Superior temporal gyrus (tissue), 1 donor: ENCODE measurements around the gene SARDH.

Source experiments
- DNase-seq: peaks from one replicate; pipeline ENCODE4 v3.0.0-alpha.2; 2016; ENCODE audit errors: extremely low spot score

Gene SARDH

DNA sequence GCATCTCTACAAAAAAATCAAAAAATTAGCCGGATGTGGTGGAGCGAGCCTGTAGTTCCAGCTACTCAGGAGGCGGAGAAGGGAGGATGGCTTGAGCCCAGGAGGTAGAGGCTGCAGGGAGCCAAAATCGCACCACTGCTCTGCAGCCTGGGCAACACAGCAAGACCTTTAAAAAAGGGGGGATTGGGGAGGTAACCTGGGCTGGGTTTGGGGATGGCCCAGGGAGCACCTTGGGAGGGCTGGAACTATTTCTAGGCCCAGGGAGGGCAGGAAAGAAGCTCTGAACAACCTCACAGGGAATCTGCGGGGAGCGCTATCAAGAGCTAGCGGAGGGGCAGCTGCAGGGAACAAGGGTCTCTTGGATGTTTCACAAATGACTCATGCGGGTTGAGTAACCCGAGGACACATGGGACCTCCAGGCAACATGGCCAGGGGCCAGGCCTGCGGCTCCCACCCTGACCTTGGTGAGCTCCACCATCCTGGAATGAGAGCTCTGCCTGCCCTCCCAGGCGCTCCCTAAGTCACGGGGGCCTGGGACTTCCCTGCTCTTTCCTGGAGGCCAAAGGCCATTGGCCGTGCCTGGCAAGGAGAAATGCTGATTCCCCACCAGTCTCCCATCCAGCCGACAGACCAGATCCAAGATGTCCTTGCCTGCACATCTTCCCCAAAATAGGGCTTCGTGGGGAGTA is 23.4 kb downstream of the SARDH start:
- DNase-seq = no peak

DNA sequence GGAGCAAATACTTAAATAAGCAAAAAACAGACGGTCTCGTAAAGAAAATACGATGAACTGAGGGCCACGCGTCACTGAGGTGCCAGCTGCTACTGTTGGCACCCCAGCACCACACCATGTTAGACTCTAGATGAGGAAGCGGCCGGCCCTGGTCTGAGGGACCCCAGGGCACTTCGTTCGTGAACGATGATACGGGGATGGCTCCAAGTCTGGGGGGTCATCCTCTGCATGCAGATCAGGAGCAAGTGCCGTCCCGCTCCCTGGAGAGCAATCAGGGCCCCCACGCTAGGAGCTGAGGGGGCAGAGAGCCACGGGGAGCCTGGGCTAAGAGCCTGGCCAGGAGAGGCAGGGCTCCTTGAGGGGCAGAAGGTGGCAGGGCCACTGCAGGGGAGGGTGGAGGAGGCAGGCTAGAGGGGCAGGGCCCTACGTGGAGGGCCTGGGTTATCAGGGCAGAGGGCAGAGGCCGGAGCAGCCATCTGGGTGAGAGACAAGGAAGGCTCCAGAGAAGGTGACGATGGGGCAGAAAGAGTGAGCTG is 24.1 kb downstream of the SARDH start:
- DNase-seq = no peak

DNA sequence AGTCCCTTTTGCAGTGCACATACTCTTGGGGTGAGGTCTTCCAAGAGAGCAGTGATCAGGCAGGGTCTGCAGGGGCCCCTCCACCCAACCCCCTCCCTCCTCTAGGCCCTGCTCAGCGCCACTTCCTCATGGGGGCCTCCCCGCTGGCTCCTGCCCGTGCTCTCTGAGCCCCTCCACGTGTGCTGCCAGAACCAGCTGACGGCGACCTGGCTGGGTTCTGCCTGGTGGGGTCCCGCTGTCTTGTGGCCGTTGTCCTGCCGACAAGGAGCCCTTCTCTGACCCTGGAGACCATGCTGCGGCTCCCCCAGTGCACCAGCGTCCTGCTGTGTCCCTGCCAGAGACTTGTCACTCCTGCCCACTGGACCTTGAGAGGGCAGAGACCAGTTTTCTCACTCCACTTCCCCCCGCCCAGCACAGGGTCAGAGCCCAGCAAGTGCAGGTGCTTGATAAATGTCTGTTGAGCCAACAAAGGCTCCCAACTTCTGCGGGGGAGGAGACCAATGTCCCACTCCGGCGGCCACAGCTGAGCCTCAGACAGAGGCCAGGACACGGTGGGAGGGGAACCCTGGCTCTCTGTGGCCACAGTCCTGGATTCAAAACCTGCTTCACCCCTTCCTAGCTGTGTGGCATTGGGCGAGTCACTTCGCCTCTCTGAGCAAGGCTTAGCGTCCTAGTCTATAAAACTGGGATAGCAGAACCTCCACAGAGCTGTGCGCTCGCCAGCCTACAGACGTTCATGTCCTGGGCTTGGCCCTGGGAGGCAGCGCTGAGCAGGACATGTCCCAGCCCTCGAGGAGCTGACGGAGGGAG is 24.8 kb downstream of the SARDH start:
- DNase-seq = no peak

DNA sequence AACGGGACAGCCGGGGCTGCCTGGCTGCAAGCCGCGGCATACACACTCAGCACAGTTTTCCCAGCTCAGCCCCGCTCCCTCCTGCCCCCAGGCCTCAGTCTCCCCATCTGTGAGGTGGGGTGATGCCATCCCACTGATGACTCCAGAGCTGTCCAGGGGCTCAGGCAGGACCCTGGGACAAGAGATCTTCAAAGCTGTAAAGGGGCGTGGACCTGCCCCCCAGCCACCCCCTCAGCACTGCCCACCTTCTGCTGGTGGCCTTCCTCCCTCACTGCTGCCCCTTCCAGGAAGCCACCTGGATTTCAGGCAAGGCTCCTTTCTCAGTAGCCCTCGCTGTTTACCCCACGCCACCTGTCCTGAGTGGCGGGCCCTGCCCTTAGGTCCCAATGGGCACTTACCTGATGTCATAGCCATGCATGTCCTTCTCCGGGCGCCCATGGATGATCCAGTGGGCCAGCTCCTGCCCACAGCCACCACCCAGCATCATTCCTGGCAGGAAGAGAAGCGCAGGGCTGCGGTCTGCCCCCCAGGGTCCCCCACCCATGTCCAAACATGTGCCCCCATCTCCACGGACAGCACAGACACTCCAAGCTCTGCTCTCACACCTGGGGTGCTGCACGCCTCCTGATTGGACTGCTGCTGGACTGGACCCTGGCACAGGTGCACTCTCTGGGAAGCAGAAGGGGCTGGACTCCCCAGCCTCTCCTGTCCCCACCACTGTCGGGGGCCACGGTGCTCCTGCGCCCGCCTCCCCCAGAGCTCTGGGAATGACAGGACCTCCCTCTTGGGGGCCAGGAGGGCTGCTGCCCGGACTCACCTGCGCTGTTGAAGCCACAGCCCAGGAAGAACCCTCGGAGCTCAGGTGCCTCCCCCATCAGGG is 25.7 kb downstream of the SARDH start:
- no peak for DNase-seq

DNA sequence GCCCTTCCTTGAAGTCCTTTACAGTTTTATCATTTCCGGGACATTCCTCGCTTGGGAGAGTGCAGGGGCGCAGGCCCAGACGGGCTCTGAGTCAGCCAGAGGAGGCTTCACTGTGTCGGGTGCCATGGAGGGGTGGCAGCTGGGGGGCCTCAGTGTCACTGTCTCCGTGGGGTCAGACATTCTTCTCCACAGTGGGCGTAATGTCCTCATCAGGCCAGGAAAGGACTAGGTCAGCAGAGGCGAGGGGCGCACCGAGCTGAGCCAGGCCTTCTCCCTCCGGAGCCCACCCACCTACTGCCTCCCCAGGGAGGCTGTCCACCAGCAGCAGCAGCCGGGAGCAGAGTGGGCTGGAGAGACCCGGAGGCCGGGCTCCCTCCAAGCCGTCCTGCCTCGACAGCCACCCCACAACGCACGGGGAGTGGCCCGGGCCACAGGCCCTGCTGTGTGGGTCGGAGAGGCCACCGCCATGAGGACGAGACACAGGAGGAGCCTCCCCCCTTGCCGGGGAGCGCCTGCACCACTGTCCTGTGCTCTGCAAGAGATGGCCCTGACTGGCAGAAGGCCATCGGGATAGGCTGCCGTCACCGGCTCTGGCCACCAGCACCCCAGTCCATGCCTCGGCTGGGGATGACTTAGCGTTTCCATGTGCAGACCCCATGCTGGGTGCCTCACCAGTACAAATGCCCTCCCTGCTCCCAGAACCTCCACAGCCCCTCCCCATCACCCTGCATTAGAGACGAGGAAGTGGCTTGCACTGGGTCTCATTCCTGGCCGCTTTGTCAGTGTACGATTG is 26.5 kb downstream of the SARDH start:
- DNase-seq = no peak

DNA sequence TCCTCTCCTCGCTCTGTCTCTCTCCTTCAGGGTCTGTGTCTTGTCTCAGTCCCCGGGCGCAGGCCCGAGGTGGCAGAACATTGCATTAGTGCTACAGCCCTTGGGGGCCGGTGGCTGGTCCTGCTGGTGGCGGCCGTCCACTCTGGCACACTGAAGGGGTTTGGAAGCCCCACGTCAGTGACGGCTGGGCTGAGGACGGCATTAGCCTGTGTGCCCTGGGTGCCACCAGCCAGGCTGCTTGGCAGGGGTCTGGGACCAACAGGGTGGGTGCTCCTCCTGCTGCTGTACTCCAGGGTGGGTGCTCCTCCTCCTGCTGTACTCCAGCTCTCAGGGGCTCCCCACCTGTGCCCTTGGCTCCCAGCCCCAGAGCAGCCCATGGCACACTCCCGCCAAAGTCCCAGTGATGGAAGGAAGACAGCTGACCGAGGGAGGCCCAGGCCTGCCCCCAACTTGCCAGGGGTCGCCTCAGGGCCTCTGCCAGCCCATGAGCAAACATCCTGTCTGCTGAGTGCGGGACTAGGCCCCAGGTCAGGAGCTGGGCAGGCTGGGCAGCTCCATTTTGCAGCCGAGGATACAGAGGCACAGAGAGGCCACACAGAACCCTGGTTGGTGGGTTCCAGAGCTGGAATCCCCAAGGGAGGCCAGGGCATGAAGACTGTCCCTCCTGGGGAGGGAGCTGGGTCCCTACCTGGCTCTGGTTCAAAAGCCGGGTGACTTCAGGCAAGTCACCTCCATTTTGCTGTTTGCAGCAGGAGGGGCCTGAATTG is 27.3 kb downstream of the SARDH start:
- no peak for DNase-seq

DNA sequence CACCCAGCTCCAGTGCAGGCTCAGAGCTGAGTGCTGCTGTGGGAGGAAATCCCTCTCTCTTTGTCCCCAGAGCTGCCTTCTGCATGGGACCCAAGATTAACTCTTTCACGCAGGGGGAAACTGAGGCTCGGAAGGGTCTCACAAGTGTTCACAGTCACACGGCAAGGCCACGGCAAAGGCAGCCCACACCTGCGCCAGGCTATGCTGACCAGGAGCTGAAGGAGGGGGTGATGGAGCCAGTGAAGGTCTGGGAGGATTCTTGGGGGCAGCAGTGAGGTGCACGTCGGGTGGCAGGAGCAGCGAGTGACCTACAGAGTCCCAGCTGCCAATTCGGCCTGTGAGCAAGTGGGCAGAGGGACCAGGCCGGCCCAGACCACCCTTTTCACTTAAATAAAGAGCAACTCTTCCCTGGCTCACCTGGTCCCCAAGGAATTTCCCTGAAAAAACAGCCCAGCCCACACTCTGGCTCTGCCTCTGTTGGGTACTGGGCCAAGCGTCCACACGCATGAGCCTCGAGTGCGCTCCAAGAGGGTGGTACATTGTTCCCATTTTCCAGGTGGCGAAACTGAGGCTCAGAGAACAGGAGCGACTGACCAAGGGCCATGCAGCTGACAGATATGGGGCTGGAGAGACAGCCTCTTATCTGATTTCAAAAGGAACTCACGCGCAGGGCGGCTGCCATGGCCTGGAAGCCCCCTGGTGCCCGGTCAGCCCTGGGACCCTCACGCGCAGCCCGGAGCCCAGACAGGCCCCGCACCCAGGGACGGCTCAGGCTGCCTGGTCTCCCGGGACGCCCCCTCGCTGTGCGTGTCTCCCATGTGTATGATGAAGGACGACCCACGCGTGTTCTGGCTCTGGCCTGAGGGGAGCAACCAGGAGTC is 28.2 kb downstream of the SARDH start:
- no peak for DNase-seq

DNA sequence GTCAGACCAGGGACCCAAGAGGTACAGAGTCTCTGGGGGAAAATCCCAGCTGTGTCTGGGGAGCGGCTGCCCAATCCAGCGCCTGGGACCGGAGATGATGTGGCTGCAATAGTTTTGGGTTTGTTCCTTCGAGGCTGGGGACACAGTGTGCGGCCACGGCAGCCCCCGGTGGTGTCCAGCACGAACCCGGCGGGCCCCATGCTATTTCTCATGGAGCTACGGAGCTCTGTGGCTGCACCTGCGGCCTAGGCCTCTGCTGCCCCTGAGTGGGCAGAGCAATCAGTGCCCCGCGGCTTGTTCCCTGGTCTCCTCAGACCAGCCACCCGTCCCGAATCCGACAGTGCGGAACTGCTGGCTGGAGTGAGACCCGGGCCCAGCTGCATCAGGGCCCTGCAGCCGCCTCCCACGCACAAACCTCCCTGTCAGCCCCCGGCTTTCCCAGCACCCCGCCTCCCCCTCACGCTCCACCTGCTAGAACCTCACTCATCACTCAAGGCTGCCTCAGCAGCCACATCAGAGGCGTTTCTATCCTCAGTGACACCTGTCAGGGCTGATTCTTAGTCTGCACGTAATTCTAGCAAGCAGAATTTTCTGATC is 29.0 kb downstream of the SARDH start:
- no peak for DNase-seq

DNA sequence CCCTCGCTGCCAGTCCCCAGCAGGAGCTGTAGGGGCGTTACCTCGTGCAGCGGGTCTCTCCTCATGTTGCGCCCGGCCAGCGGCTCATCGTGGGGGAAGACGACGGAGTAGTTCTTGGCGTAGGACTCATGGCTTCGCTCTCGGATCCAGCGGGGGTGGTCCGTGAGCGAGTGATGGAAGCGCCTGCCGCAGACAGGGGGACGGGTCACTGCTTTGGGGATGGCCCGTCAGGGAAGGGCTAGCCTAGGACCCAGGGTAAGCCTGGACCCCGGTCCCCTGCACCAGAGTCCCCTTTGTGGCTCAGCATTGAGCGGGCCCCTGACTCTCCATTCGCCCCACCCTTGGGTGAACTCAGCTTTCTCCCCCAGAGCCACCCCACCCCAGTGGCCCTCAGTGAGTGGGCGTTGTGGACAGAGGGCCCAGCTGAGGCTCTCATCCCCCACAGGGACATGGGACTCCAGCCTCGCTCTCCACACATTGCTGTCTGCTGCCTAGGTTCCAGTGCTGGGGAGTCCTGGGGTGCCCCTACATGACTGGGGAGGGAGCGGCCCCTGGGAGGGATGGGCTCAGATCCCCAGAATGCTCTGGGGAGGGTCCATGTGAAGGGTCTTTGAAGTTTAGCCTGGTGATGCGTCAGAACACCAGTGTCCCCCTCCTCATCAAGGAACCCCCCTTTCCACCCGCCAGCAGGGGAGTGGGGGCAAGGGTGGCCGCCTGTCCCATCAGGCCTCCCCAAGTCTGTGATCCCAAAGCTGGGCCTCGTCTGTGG is 29.7 kb downstream of the SARDH start:
- no peak for DNase-seq

DNA sequence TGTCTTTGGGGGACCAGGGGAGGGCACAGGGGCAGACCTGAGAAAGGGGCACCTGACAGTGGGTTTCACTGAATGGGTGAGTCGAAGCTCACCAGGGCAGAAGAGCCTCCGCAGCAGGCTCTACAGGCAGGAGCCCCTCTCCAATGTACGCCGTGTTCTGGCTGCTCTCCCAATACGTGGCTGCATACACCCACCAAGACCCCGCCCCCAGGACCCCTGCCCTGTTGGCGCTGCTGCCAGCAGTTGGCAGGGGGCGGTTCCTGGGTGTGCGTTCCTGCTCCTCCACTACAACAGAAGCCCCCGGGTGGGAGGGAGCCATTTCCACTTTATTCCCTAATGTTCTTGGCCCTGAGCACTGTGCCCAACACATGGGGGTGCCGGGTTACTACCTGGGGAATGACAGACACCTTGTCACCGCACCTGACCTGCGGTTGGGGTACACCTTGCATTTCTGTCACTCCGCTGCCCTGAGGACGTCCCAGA is 30.3 kb downstream of the SARDH start:
- DNase-seq = no peak

DNA sequence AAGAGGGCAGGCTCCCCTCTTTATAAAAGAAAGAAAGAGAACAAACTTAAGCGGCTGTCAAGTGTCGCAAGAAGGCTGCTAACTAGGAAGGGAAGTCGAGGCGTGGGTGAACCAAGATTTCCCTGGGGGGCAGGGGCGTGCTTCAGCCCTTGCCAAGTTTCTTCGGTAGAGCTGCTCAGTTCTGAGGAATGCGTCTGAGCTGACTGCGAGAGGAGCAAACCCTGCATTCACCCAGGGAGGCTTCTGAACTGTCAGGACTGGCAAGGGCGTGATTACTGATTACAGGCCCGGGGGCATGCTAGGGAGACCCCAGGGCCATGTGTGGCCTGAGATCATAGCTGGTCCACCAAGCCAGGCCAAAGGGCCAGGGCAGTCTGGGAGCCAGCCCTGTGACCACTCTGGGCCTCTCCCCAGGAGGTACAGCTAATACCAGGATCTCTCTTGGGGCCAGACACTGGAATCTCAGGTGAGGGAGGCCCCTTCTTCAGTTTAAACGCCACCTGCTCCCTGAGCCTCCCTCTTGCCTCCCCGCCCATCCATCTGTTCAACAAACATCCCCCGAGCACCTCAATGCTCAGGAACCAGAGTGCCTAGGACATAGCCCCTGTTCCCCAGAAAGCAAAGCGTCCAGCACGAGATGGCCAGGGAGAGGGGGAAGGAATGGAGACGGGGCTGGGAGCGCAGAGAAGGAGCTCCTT is 30.9 kb downstream of the SARDH start:
- no peak for DNase-seq

DNA sequence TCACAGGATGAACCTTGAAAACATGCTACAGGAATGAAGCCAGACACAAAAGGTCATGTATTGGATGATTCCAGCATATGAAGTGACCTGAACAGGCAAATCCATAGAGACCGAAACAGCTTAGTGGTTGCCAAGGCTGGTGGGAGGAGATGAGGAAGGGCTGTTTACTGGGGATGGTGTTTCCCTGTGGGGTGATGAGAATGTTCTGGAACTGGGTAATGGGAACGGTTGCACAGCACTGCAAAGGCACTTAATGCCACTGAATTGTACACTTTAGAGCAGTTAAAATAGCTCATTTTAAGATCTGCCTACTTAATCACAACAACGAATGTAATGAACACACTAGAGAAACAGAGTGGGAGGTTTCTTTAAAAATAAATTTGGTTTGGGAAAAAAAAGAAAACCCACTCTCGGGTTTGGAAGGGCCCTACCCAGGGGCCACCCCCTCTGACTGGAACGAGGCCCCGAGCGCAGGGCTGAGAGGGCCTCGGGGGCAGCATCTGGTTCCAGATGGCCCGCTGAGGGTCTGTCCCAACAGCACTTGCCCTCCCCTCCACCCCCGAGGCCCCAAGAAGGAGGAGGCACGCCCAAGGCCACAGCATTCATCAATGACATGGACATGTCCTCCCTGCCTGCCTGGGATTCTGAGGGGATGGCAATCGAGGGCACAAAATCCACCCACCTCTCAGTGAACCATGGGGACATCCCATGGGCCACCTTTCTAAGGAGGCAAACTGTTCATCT is 31.7 kb downstream of the SARDH start:
- no peak for DNase-seq

DNA sequence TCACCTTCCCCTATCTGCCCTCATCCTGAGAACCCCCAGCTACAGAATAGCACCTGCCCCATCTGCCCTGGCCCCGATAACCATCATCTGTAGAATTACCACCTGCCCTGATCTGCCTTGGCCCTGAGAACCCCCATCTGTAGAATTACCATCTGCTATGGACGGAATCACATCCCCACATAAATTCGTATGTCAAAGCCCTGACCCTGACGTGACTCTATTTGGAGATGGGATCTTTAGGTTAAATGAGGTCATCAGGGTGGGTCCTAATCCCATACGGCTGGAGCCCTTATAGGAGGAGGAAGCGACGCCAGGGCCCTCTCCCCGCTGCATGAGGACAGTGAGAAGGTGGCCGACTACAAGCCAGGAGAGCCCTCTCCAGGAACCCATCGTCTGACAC is 32.6 kb downstream of the SARDH start:
- DNase-seq = no peak

DNA sequence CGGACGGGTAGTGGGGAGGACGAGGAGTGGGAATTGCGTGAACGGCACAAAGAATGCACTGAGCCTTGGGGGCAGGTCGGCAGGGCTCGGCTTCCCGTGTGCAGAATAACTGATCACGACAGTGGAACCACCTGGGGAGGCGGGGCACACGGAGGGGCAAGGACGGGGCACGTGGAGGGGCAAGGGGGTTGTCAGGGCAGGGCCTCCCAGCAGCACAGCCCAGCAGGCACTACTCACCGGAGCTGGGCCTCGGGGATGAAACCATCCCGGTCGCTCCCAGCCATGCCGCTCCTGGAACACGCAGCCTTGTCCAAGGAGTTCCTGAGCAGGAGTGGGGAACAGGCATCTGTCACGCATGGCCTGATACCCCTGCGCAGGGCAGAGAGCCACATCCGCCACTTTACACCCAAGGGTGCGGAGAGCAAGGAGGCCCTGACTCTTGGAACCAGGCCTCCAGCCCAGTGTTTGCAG is 33.4 kb downstream of the SARDH start:
- no peak for DNase-seq

DNA sequence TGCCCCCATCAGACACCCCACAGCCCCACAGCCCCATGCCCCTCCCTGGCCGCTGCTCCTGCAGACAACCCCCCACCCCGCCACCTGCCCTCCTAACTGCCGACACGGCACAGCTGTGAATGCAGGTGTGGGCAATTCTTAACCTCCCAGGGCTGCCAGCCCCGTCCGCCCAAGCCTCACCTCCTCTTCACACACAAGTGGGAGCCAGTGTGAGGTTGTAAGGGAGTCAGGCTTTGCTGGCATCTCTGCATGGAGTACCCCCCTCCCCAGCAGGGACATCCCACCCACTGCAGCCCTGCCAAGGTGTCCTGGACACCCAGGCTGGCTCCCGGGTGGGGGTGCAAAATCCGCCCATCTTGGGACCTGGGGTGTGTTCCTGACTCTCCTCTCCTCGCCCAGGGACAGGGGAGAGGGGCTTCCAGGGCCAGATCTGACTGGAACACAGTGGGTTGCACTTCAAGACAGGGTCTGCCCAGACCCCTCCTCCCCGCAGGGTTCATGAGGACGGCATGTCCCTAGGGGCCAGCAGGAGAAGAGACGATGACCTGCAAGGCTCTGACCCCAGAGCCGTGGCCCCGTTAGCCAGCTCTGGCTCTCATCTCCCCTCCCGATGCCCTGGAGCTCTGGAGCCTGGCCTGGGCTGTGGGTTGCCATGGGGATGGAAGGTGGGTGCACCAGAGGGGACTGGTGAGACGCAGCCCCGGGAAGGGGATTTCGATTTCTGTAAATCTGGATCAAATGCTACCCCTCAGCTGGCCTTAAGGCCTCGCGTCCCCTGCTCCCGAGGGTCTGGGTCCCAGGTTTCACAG is 34.4 kb downstream of the SARDH start:
- DNase-seq = no peak
